ENCODE results near the gene CLPX.

DNA sequence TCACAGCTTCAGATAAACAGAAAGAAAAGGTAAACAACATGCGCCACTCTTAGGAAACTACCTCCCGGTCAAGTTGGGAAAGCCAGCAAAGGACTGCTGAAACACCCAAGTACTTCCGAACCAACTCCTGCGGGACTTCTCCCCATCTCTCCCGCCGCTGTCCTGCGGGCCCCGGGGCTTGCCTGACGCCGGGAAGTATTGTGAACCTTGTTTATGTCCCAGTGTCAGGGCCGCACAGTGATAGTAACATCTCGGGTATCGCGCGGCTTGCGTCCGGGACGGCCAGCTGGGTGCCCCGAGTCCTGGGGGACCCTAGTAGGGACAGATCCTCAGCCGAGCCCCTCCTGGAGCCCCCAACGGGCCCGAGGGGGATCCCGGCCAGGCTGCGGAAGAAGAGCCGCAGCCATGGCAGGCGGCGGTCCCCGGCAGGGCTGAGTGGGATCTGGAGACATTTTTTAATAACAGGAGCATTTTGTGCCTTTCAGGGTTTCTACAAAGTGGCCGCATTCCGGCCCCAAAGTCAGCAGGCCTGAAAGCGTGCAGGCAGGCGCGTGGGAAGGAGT lies 756 bp downstream of the CLPX start:
- TF ChIP-seq, protein P1, sequence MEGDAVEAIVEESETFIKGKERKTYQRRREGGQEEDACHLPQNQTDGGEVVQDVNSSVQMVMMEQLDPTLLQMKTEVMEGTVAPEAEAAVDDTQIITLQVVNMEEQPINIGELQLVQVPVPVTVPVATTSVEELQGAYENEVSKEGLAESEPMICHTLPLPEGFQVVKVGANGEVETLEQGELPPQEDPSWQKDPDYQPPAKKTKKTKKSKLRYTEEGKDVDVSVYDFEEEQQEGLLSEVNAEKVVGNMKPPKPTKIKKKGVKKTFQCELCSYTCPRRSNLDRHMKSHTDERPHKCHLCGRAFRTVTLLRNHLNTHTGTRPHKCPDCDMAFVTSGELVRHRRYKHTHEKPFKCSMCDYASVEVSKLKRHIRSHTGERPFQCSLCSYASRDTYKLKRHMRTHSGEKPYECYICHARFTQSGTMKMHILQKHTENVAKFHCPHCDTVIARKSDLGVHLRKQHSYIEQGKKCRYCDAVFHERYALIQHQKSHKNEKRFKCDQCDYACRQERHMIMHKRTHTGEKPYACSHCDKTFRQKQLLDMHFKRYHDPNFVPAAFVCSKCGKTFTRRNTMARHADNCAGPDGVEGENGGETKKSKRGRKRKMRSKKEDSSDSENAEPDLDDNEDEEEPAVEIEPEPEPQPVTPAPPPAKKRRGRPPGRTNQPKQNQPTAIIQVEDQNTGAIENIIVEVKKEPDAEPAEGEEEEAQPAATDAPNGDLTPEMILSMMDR (IDR thresholded peaks at IDR 0.05; ENCODE audit: borderline replicate concordance, extremely low read depth, low read length, poor library complexity, severe bottlenecking), result no peak
- TF ChIP-seq EZH2 (IDR thresholded peaks at IDR 0.05; ENCODE audit: borderline replicate concordance, low read depth, low read length, severe bottlenecking), result no peak

Data from DND-41 (cell line).